Keratinocyte (primary cell): ENCODE data around the gene UTP11.

Experiments used
- CTCF ChIP-seq, 3 experiments: IDR thresholded peaks in 1 of 3; conservative IDR thresholded peaks in 1 of 3; optimal IDR thresholded peaks in 1 of 3; 2 replicates in 2 of 3; 3 replicates in 1 of 3; pipeline versions ENCODE3 to v1.5.1; 2011; ENCODE audit warnings: low read length in 3 of 3, mild to moderate bottlenecking in 3 of 3, moderate library complexity in 2 of 3, control low read depth in 1 of 3, inconsistent platforms in 1 of 3; ENCODE audit not compliant: insufficient read depth in 2 of 3; ENCODE audit errors: extremely low read depth in 1 of 3
- EZH2 ChIP-seq: IDR thresholded peaks from one replicate; pipeline ENCODE4 v1.6.1; 2012; ENCODE audit warnings: inconsistent platforms, mild to moderate bottlenecking, low read length, moderate library complexity

- TF ChIP-seq EZH2: no peak
- no peak for TF ChIP-seq CTCF (optimal IDR thresholded peaks at IDR 0.05 in 1 of 3, IDR thresholded peaks at IDR 0.05 in 1 of 3, conservative IDR thresholded peaks at IDR 0.05 in 1 of 3; ENCODE audit: extremely low read depth in 1 of 3, insufficient read depth in 2 of 3, low read length in 3 of 3)
Observed at GRCh38 chr1:37989361-37989930, 23.1 kb upstream of the UTP11 start.
